Epithelial cell of proximal tubule (primary cell): ENCODE measurements around the gene DUSP21. TPM values are rescaled to one million over a fixed set of nuclear protein-coding genes. Genes with fewer than 3 reads are reported as not detected.

Source experiments
- DNase-seq: peaks from one replicate; pipeline ENCODE4 v3.0.0-alpha.2; 2011; ENCODE audit warnings: low read depth
- H3K4me3 ChIP-seq: 2 replicates; pipeline ENCODE4 v1.5.1; 2011; ENCODE audit warnings: low read depth, mild to moderate bottlenecking, low read length
- total RNA-seq: library from RNA; depleted of rRNA; stranded (reverse); fragments of >200 nt; gene quantifications from 2 replicates; pipeline ENCODE4 v1.2.3, GENCODE V29; 2015
- TF ChIP-seq, protein P1 (sequence below): conservative IDR thresholded peaks from 2 replicates; pipeline ENCODE4 v1.5.1; 2012; ENCODE audit warnings: low read depth, mild to moderate bottlenecking, low read length

Gene DUSP21
- total RNA-seq, 1 donor from 2014 or later, result not detected

DNA sequence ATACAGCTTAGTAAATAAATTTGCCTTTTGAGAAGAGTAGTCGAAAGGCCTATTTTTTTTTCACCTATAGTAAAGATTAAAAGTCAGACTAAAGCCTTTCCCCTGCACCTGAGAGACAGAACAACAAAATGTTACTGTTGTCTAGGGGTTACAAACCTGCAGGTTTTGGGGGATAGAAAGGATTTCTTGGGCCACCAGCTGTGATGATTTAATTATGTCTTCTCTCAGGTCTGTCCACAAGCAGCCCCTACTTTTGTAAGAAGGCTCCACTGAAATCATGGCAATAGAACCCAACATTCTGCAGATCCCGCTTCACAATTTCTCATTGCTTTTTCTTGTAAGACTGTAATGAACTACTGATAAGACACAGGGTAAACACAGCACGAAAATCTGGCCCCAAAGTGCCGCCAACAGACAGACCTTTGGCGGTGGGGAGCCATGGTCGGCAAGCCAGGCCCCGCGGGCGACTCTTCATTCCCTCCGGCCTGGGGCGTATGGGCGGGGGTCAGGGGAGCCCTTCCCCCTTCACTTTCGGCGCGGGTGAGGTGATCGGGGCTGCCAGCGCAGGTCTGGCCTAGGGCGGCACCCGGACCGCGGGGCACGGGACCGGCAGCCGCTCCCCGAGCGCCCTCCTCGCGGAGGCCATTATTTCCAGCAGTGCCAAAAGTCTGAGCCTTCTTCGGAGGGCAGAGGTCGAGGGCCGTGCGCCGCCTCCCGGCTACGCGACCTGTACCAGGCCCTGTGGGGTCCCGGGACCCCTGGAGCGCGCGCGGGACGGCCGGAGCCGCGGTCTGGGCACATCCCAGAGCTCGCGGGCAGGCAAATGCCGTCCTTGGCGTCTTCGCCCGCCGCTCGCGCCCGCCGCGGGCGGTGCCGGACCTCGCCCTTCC, 28.4 kb downstream of the DUSP21 start:
- no peak for DNase-seq
- H3K4me3 ChIP-seq, result peak overlapping the region; percentile 70
- TF ChIP-seq, protein P1, sequence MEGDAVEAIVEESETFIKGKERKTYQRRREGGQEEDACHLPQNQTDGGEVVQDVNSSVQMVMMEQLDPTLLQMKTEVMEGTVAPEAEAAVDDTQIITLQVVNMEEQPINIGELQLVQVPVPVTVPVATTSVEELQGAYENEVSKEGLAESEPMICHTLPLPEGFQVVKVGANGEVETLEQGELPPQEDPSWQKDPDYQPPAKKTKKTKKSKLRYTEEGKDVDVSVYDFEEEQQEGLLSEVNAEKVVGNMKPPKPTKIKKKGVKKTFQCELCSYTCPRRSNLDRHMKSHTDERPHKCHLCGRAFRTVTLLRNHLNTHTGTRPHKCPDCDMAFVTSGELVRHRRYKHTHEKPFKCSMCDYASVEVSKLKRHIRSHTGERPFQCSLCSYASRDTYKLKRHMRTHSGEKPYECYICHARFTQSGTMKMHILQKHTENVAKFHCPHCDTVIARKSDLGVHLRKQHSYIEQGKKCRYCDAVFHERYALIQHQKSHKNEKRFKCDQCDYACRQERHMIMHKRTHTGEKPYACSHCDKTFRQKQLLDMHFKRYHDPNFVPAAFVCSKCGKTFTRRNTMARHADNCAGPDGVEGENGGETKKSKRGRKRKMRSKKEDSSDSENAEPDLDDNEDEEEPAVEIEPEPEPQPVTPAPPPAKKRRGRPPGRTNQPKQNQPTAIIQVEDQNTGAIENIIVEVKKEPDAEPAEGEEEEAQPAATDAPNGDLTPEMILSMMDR, result no peak

DNA sequence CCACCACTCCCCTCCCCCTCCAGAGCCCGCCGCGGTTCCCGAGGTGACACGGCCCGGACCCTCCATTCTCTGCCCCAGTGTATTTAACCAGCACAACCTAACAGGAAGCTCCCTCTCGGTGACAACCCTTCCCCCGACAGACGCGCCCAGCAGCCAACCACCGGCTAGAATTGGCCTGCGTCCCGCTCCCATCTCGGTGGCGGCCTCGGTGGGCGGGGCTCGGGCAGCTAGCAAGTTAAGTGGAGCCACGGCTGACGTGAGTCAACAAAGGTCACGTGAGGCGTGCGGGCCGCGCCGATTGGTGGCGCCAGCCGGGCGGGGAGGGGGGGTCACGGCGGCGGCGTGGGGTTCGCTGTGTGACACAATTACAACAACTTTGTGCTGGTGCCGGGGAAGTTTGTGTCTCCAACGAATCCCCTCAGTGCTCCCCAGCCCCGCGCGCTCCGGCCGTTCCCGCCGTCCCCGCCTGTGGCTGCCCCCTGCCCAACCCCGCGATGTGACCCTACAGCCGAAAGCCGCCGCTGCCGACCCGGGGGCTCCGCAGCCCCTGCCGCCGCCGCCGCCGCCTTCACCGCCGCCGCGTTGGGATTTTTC, 29.1 kb downstream of the DUSP21 start, which contains the start of gene KDM6A:
TSS of gene KDM6A (plus strand) at position 368 of the 594 bp plus-strand sequence. CDS start 364 bp downstream, outside the sequence.
- TF ChIP-seq, protein P1, result no peak
- peak within 1 kb of the TSS; percentile 74 for H3K4me3 ChIP-seq
- DNase-seq, result peak; percentile 50

DNA sequence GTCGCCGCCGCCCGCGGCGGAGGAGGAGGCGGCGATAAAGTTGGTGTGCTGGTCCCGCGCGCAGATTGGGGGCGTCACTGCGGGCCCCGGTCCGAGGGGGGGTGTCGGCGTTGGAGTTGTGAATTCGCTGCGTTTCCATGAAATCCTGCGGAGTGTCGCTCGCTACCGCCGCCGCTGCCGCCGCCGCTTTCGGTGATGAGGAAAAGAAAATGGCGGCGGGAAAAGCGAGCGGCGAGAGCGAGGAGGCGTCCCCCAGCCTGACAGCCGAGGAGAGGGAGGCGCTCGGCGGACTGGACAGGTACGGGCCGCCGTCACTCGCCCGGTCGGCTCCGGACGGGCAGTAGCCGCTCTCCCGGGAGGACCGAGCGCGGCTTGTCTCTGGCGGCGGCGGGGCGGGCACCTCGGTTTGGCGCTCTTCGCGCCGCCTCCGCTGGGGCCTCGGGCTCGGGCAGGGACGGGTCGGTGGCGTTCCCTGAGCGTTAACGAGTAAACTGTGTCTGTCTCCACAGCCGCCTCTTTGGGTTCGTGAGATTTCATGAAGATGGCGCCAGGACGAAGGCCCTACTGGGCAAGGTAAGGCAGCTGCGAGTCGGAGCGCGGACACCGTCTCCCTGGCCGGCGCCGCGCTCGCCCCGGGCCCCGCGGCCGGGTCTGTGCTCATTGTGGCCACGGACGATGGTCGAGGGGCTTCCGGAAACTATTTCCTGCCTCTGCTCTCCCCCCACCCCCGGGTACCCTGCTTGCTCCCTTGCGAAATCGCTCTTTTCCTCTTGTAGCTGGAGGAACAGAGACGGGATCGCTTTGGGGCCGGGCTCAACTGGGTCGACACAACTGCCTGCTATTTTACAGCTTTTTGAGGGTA, 29.8 kb downstream of the DUSP21 start:
- peak overlapping the region; percentile 74 for H3K4me3 ChIP-seq
- TF ChIP-seq, protein P1, result no peak
- DNase-seq, result no peak

DNA sequence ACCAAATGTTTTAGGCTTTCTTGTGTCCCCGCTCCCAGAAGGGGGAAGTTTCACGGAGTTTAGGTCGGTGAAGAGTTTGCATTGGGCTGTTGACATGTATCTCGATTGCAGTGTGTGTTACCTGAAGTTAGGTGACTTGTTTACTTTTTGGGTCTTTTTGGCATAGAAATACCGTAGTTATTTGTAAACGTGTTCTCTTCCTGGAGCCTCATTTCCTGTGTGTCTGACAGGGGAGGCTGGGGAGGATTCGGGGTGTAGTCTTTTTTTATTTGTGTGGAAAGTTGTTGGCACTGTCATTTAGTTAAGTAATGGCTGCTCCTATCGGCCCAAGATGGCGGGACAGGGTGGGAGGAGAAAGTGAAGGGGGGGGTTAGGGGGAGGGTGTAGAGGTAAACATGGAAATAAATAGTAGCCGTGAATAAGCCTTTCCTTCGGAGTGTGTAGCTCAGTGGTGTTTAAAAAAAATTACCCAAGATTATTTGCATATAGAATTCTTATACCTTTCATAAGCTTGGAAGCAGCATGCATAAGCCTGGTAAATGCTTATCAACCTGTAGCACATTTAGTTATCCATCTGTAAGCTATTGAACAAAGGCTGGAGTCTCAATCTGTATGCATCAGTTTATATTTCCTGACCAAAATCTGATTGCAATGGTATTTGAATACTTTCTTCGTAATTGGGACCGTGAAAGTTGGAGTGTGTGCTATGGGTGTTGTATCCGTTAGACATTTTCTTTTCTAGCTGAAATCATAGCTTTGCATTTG, 30.8 kb downstream of the DUSP21 start:
- DNase-seq, result no peak
- peak overlapping the region; percentile 74 for H3K4me3 ChIP-seq
- TF ChIP-seq, protein P1, result no peak

DNA sequence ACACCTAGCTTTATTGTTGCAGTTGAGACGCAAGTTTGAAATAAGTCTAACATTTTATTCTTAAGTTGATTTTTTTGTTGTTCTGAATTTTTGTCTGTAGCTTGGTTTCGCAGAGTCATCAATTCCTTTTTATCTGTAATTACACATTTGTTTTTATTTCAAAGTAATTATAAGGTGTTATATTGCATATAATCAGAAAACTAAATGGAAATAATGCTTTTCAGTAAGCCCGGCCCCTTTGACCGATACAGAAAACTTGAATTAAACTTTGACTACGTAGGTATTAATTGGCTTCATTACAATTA, 31.3 kb downstream of the DUSP21 start:
- no peak for DNase-seq
- TF ChIP-seq, protein P1, result no peak
- peak overlapping the region; percentile 74 for H3K4me3 ChIP-seq

DNA sequence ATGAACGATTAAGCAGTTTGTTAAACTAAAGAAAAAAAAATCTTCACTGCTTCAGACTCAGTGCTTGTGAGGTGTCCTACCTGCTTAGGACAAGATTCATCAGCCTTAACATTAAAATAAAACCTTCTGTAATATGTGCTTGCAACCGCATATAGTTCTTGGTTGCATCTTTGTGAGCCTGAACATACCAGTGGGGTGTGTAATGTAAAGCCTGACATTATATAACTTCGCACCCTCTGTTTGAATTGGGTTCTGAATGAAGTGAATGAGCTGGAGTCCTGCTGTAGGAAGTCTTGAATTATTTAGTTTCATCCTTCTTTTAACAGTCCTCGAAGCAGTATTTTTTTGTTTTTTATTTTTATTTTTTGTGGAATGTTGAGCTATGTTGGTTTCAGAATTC, 32.3 kb downstream of the DUSP21 start:
- no peak for DNase-seq
- TF ChIP-seq, protein P1, result no peak
- H3K4me3 ChIP-seq, result peak overlapping the region; percentile 74
